HepG2 (cell line): ENCODE data around the gene ATP5PB. TPM values are rescaled to one million over a fixed set of nuclear protein-coding genes. Genes with fewer than 3 reads are reported as not detected.

ENCODE experiments used
- ADNP ChIP-seq: sonication (generic); formaldehyde crosslinking; IDR thresholded peaks from 2 replicates; pipeline ENCODE4 v1.4.0; 2020; ENCODE audit warnings: missing genetic modification reagents
- ATF7 ChIP-seq, 2 experiments: fragments of 450-650 bp in 1 of 2; sonication (generic) in 1 of 2; formaldehyde crosslinking in 1 of 2; IDR thresholded peaks; 2 replicates each; pipeline versions ENCODE4 v1.4.0 to v1.6.1; 2016 to 2020; ENCODE audit warnings: antibody characterized with exemption in 1 of 2, mild to moderate bottlenecking in 1 of 2, missing genetic modification reagents in 1 of 2
- CREBL2 ChIP-seq: sonication (generic); formaldehyde crosslinking; IDR thresholded peaks from 2 replicates; pipeline ENCODE4 v1.8.1; 2023; ENCODE audit warnings: missing genetic modification reagents, mild to moderate bottlenecking, borderline replicate concordance
- CTCF ChIP-seq: sonication (generic); formaldehyde crosslinking; IDR thresholded peaks from 2 replicates; pipeline ENCODE4 v1.5.0; 2020; ENCODE audit warnings: mild to moderate bottlenecking, missing genetic modification reagents, moderate library complexity
- GTF3A ChIP-seq: sonication (generic); formaldehyde crosslinking; conservative IDR thresholded peaks from 2 replicates; pipeline ENCODE4 v1.4.0; 2020; ENCODE audit warnings: mild to moderate bottlenecking, missing genetic modification reagents
- IKZF1 ChIP-seq: fragments of 450-650 bp; IDR thresholded peaks from 2 replicates; pipeline ENCODE4 v1.7.1; 2016
- KDM5A ChIP-seq: fragments of 200-600 bp; sonication (generic); IDR thresholded peaks from 2 replicates; pipeline ENCODE4 v1.7.0; 2018; ENCODE audit warnings: antibody characterized with exemption, mild to moderate bottlenecking, low read length, borderline replicate concordance
- KLF15 ChIP-seq: sonication (generic); formaldehyde crosslinking; IDR thresholded peaks from 2 replicates; pipeline ENCODE4 v1.8.1; 2023; ENCODE audit warnings: borderline replicate concordance, mild to moderate bottlenecking, inconsistent platforms, missing genetic modification reagents, mixed read lengths
- NR2F1 ChIP-seq, 2 experiments: fragments of 450-650 bp in 1 of 2; formaldehyde crosslinking in 1 of 2; IDR thresholded peaks; 2 replicates each; pipeline versions ENCODE4 v1.5.0 to v1.6.1; 2016 to 2020; ENCODE audit warnings: mild to moderate bottlenecking in 1 of 2, missing compliant biosample characterization in 1 of 2, missing genetic modification reagents in 1 of 2, moderate library complexity in 1 of 2
- SMC3 ChIP-seq: IDR thresholded peaks from 2 replicates; pipeline ENCODE4 v1.6.1; 2011; ENCODE audit warnings: low read length, improper control_type of control experiment
- SNAPC5 ChIP-seq: sonication (generic); formaldehyde crosslinking; IDR thresholded peaks from 2 replicates; pipeline ENCODE4 v1.8.1; 2023; ENCODE audit warnings: mild to moderate bottlenecking, missing genetic modification reagents, borderline replicate concordance
- STAG1 ChIP-seq: sonication (generic); formaldehyde crosslinking; IDR thresholded peaks from 2 replicates; pipeline ENCODE4 v1.4.0; 2020; ENCODE audit warnings: missing genetic modification reagents
- THAP9 ChIP-seq: sonication (generic); formaldehyde crosslinking; IDR thresholded peaks from 2 replicates; pipeline ENCODE4; 2020; ENCODE audit warnings: missing genetic modification reagents, mild to moderate bottlenecking, borderline replicate concordance
- THRA ChIP-seq: sonication (generic); formaldehyde crosslinking; IDR thresholded peaks from 2 replicates; pipeline ENCODE4 v1.4.0; 2020; ENCODE audit warnings: missing genetic modification reagents, borderline replicate concordance
- TOE1 ChIP-seq: sonication (generic); formaldehyde crosslinking; IDR thresholded peaks from 2 replicates; pipeline ENCODE4 v1.4.0; 2020; ENCODE audit warnings: mild to moderate bottlenecking, missing genetic modification reagents
- ZBTB7A ChIP-seq: sonication (generic); formaldehyde crosslinking; IDR thresholded peaks from 2 replicates; pipeline ENCODE4 v1.8.0; 2022; ENCODE audit warnings: mild to moderate bottlenecking, missing genetic modification reagents
- ZFP41 ChIP-seq: sonication (generic); formaldehyde crosslinking; IDR thresholded peaks from 2 replicates; pipeline ENCODE4 v1.4.0; 2020; ENCODE audit warnings: mild to moderate bottlenecking, missing genetic modification reagents, borderline replicate concordance
- ZFX ChIP-seq: sonication (generic); formaldehyde crosslinking; IDR thresholded peaks from 2 replicates; pipeline ENCODE4 v1.4.0; 2020; ENCODE audit warnings: mild to moderate bottlenecking, low read depth, missing genetic modification reagents, moderate library complexity
- ZNF264 ChIP-seq: sonication (generic); formaldehyde crosslinking; IDR thresholded peaks from 2 replicates; pipeline ENCODE4 v1.4.0; 2020; ENCODE audit warnings: missing genetic modification reagents
- ZNF275 ChIP-seq: sonication (generic); formaldehyde crosslinking; IDR thresholded peaks from 2 replicates; pipeline ENCODE4 v1.8.0; 2022; ENCODE audit warnings: missing genetic modification reagents, mild to moderate bottlenecking, inconsistent platforms, borderline replicate concordance
- ZNF30 ChIP-seq: sonication (generic); formaldehyde crosslinking; IDR thresholded peaks from 2 replicates; pipeline ENCODE4 v1.5.0; 2020; ENCODE audit warnings: mild to moderate bottlenecking, missing genetic modification reagents
- ZSCAN30 ChIP-seq: sonication (generic); formaldehyde crosslinking; IDR thresholded peaks from 2 replicates; pipeline ENCODE4 v1.5.0; 2020; ENCODE audit warnings: mild to moderate bottlenecking, missing genetic modification reagents
- polyA plus RNA-seq, 8 experiments: library from polyadenylated mRNA; depleted of rRNA in 3 of 8; stranded (reverse) in 7 of 8; unstranded in 1 of 8; fragments of >200 nt; fragmentation: Illumina TruSeq in 4 of 8; extraction: Trizol in 4 of 8; gene quantifications; 2 replicates each; pipeline versions ENCODE4 v1.2.1 to v1.2.3, GENCODE V29; 2011 to 2016; ENCODE audit warnings: low read depth in 4 of 8, missing spikeins in 1 of 8, mixed read lengths in 1 of 8; ENCODE audit not compliant: insufficient read depth in 1 of 8
- total RNA-seq, 5 experiments: library from RNA; depleted of rRNA; stranded (reverse); fragments of >200 nt; fragmentation: Illumina TruSeq; extraction: Trizol; gene quantifications; 2 replicates each; pipeline ENCODE4 v1.2.3, GENCODE V29; 2016; ENCODE audit warnings: low read depth in 1 of 5

The ATP5PB gene
- total and polyA plus RNA-seq, 2 of the 13 experiments (the other 11 are each of a cell fraction or from before 2014, with no cell fraction given): 297 to 541 TPM

- no peak for TF ChIP-seq THAP9
- peak; percentile 54 for TF ChIP-seq SMC3
- TF ChIP-seq TOE1: no peak
- TF ChIP-seq ZFX (CRISPR knock-in tag): no peak
- TF ChIP-seq SNAPC5 (CRISPR knock-in tag): no peak
- no peak for TF ChIP-seq ZBTB7A
- TF ChIP-seq CTCF (CRISPR knock-in tag): peak; percentile 71
- no peak for TF ChIP-seq ADNP (CRISPR knock-in tag)
- no peak for TF ChIP-seq ZSCAN30 (CRISPR knock-in tag)
- peak; percentile 72 for TF ChIP-seq STAG1 (CRISPR knock-in tag)
- TF ChIP-seq ZNF264 (CRISPR knock-in tag): no peak
- TF ChIP-seq ZNF275 (CRISPR knock-in tag): no peak
- no peak for TF ChIP-seq ZFP41
- no peak for TF ChIP-seq ATF7 (IDR thresholded peaks at IDR 0.05)
- no peak for TF ChIP-seq ATF7 (CRISPR knock-in tag; IDR thresholded peaks at IDR 0.05)
- no peak for TF ChIP-seq CREBL2 (CRISPR knock-in tag)
- TF ChIP-seq NR2F1 (CRISPR knock-in tag; IDR thresholded peaks at IDR 0.05): no peak
- no peak for TF ChIP-seq IKZF1
- TF ChIP-seq THRA (CRISPR knock-in tag): no peak
- no peak for TF ChIP-seq GTF3A (CRISPR knock-in tag)
- no peak for TF ChIP-seq KDM5A
- TF ChIP-seq KLF15 (CRISPR knock-in tag): no peak
- no peak for TF ChIP-seq ZNF30 (CRISPR knock-in tag)
Measured at GRCh38 chr1:111399792-111400610, 49.3 kb upstream of the ATP5PB start (continued).
